Measurements from ENCODE around the gene ST7.

ST7 gene

DNA sequence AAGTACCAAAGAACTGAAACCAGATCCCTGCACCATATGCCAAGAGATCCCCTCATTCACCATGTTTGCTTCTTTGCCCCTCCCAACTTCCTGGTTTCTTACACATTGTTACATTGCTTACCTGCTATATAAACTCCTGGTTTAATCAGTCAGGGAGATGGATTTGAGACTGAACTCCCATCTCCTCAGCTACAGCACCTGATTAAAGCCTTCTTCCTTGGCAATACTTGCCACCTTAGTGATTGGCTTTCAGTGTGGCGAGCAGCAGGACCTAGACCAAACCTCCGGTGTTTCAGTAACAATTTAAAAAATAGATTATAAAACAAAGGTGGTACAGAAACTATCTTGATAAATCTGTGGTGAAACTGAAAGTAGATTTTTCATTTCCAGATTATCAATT is 122.6 kb downstream of the ST7 start:
- Histone ChIP-seq H3K27ac (no peak overlapping the region), H3K4me3 (no peak overlapping the region)
- no peak for DNase-seq (ENCODE audit: low spot score)
- TF ChIP-seq, protein P1, sequence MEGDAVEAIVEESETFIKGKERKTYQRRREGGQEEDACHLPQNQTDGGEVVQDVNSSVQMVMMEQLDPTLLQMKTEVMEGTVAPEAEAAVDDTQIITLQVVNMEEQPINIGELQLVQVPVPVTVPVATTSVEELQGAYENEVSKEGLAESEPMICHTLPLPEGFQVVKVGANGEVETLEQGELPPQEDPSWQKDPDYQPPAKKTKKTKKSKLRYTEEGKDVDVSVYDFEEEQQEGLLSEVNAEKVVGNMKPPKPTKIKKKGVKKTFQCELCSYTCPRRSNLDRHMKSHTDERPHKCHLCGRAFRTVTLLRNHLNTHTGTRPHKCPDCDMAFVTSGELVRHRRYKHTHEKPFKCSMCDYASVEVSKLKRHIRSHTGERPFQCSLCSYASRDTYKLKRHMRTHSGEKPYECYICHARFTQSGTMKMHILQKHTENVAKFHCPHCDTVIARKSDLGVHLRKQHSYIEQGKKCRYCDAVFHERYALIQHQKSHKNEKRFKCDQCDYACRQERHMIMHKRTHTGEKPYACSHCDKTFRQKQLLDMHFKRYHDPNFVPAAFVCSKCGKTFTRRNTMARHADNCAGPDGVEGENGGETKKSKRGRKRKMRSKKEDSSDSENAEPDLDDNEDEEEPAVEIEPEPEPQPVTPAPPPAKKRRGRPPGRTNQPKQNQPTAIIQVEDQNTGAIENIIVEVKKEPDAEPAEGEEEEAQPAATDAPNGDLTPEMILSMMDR (IDR thresholded peaks at IDR 0.05) = no peak

DNA sequence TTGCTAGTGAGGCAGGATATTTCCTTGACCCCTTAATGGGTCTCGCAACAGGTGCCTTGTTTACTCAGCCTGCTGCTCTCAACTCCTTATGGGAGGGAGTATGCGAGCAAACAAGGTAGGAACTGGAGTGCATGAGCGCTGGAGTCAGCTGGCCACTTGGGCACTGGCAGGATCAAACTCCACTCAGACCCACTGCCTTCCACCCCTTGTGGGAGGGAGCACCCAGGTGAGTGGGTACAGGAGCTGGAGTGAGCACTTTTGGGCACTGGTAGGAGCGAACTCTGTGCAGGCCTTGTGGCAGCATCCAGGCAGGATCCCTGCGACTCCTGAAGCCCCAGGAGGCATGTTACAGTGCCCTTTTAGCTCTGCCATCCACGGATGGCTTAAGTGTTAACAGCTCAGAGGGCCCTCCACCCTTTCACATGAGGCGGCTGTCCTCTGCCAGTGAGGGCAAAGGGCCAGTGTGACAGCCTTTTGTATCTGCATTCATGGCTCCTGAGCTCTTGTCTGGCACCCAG is 123.2 kb downstream of the ST7 start:
- Histone ChIP-seq H3K4me3 (no peak overlapping the region), H3K27ac (no peak overlapping the region)
- DNase-seq (ENCODE audit: low spot score) = no peak
- TF ChIP-seq, protein P1 (IDR thresholded peaks at IDR 0.05) = no peak

DNA sequence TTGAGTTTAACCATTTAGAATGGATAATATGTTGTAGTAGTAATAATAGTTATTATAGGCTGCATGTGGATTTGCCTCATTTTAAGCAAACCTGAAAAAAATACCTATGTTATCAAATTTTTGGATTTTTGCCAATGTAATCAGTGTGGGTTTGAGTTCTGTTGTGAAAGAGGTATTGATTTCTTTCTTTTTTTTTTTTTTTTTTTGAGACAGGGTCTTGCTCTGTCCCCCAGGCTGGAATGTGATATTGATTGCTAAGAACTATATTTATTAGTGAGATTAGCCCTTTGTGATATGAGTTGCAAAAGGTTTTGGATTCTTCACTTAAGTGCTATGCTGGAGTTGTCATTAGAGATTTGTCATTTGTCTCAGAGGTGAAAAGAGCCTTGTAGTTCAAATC is 124.4 kb downstream of the ST7 start:
- H3K27ac ChIP-seq = no peak overlapping the region
- TF ChIP-seq, protein P1 (IDR thresholded peaks at IDR 0.05) = no peak
- H3K4me3 ChIP-seq = no peak overlapping the region
- no peak for DNase-seq (ENCODE audit: low spot score)

DNA sequence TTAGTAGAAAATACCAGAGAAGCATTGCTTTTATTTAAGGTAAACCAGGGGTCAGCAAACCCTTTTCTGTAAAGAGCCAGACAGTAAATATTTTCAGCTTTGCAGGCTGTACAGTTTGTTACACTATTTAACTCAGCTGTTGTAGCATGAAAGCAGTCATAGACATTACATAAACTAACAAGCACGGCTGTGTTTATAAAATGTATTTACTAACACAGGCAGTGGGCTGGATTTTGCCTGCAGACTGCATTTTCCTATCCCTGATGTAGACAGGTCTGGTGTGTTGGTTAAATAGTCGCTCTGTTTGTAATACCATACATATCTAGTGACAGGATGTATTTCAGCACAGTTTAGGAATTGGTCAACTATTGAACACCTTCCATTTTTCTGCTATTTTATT is 129.3 kb downstream of the ST7 start:
- TF ChIP-seq, protein P1 (IDR thresholded peaks at IDR 0.05) = no peak
- no peak overlapping the region for H3K4me3 ChIP-seq
- no peak overlapping the region for H3K27ac ChIP-seq
- DNase-seq (ENCODE audit: low spot score) = no peak

DNA sequence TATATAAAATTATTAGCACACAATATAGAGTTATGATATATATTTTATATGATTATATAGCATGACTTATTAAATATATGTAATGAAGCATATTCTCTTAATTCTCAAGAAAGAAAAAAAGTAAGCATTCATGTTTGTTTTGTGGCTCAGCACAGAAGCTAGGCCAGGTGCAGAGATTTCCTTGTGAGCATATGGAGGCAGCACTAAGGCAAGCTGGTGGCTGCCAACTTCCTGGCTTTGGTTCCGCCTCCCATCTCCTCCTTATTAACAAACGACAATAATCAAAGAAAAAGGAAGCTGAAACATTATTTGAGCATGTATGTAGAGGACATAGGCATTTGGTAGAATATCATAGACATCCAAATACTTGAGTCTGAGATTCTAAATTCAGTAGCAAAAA is 130.3 kb downstream of the ST7 start:
- TF ChIP-seq, protein P1 (IDR thresholded peaks at IDR 0.05) = no peak
- no peak overlapping the region for H3K27ac ChIP-seq
- no peak overlapping the region for H3K4me3 ChIP-seq
- no peak for DNase-seq (ENCODE audit: low spot score)

DNA sequence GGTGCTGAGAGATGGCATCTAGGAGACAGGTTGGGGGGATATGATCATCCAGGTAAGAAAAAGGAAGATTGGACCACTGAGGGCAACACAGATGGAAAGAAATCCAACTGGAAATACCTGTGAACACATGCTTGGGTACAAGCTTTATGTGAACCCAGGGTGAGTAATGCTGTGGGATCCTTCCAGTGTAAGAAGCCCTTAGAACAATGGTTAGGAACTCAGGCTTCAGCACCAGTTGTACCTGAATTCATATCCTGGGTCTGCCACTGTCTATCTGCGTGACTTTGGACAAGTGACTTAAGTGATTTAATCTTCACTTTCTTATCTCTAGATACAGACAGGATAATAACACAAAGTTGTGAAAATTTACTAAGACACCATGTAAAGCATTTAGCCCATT is 131.0 kb downstream of the ST7 start:
- Histone ChIP-seq H3K27ac (no peak overlapping the region), H3K4me3 (no peak overlapping the region)
- no peak for DNase-seq (ENCODE audit: low spot score)
- TF ChIP-seq, protein P1 (IDR thresholded peaks at IDR 0.05) = no peak

DNA sequence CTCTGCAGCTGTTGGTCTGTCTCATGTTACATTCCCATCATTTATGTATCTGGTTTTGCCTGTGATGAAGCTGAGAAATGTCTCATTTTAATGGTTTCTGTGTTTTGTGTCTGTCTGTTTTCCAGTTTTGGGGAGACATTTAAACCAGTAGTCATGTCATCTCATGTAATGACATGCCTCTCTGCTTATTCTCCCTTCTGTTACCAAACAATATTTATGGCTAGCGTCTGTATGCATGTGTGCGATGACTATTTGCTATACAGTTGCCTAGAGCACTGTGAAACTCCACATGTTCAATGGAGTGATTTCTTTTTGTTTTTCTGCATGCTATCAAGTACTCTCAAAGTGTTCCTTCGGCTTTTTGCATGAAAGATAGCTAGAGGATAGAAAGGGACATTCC is 132.0 kb downstream of the ST7 start:
- TF ChIP-seq, protein P1 (IDR thresholded peaks at IDR 0.05) = no peak
- DNase-seq (ENCODE audit: low spot score) = no peak
- Histone ChIP-seq H3K27ac (no peak overlapping the region), H3K4me3 (no peak overlapping the region)
